Activated CD4-positive, alpha-beta T cell treated with anti-CD3 and anti-CD28 coated beads, Interleukin-10, Interleukin-2, amounts not matched to agents 100 ng/mL and 50 ng/mL, durations not matched to agents 16 hours and 8 hours (primary cell): ENCODE results near the gene CLDN24.

Source experiments
- DNase-seq: peaks from one replicate; pipeline ENCODE4 v3.0.0-alpha.2; 2020

Gene CLDN24

DNA sequence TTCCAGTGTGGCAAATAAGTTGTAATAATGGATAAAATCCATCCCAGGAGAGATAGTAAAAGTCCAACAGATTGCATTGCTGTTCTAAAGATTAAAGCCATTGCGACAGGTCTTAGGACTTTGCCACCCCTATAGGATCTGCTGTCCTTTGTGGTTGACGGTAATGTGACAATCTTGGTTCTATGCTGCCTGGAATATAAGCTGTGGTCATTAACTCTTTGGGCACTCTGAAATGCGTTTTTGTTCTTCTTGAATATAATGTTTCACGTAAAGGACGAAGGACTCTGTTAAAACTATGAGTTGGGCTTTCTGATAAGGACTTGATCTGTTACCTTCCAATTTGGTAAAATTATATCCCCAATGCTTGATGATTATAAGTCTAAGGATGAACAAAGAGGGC is at the start of gene CLDN24:
Gene CLDN24, minus strand, starts transcription at position 101 of the 400 bp plus-strand sequence. Its CDS starts 0 bp downstream, at position 101.
- DNase-seq: no peak

DNA sequence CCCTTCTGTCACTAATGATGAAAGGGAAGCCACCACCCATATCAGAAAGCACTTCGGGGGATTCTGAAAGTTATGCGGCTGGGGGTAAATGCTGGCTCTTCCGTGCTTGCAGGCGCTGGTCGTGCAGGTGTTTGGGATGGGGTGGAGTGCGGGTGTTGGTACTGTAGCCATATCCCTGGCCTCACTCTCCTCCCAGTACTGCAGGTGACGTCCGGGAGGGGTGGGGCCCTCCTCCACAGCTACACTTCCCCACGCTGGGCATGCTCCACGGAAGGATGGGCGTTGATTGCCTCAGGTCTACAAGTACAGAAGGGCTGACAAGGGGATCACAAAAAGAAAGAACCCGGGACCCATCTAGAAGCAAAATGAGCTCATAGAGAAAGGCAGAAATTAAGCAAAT is 48.6 kb upstream of the CLDN24 start:
- no peak for DNase-seq

DNA sequence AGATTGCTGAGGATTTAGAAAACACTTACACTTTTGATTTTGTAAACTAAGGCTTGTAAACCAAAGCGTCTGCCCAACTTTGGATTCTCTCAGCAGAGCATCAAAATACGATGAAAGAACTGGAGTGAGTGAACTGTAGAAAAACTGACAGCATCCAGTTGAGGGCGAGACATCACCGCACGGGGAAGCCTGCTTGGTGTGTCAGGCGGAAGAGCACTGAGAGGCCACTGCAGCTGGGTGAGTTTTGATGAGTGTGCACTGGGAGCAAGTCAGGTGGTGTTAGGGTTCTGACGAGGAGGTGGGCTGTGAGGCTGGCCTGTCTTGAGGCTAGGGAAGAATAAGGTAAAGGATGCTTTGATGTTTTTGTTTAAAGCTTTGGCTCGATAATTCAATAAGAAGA is 46.8 kb upstream of the CLDN24 start:
- DNase-seq: no peak

DNA sequence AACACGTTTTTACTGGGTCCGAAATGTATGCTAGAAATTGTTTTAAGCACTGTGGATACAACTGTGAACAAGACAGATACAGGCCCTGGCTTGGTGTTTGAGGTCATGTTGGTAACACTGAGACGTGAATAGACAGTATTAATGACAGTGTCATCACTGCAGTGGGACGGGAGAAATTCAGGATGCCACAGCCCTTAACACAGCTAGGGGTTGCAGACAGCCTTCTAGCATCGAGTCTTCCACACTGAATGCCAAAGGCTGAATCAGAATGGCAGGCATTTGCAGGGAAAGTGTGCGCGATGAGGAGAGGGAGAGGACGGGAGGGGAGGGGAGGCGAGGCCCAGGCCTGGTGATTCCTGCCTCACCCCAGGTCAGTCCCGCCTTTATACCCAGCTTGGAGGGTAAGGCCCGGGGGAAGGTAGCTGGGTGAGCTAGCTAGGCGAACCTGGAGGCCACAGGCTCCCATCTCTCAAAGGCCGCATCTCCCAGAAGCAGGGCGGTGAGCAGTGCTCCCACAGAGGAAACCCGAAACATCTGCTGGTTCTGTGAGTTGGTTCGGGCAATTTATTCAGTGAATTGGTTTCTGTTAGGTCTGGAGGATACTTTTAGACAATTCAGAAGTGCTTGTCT is 44.1 kb upstream of the CLDN24 start:
- no peak for DNase-seq

DNA sequence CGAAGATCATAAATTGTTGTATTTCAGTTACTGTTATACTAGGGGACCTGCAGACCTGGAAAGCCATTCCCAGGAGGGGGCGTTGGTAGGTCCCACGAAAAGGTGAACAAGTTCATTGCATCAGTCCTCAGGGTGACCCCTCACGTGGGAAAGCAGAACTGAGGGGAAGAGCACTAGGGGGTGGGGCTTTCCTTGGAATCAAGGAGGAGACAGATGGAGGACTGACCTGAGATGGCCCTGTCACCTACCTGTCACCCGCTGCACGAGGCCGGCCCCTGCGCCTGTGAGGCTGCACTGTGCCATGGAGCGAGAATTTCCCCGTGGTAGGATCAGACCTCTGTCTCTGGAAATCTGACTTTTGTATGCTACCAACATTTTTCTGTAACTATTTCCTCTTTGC is 41.8 kb upstream of the CLDN24 start:
- DNase-seq: no peak

DNA sequence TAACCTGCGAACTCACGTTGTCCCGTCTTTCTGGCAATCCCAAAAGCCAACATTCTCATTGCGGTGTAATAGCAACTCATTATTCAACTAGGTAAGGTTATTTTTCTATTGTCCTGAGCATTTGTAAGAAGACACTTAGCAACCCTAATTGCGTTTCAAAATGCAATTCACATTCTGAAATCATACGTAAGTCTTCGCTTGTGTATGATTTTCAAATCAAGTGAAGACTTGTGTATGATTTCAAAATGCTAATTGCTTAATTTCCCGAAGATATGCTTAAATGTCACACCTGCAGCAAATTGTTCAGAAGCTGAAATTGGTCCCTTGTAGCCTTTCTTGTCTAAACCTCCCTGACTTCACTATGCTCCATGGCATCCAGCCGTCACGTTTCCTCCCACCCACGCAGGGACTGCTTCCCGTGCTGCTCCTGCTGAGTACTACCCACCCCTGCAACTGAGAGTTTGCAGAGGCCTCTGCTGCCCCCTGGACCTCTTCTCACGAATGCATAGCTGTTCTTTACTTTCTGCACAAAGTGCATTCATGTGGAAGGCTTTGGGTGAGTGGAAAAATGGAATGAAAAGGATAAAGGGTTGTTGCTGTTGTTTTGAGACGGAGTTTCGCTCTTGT is 40.8 kb upstream of the CLDN24 start:
- DNase-seq: no peak

DNA sequence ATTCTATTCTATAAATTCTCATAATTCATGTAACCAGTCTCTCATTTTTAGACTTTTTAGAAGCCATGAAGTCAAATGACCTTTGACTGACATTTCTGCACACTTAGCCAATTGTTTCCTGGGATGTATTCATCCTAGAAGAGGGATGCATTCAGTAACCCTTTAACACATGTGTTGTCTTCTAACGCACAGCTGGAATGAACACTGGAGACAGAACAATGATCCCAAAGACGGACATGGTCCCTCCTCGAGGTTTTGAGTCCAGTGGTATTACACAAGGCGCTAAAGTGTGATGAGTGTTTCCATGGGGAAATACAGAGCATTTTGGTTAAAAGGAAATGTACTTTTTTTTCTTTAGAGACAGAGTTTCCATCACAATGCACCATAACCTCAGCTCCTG is 39.8 kb upstream of the CLDN24 start:
- no peak for DNase-seq

DNA sequence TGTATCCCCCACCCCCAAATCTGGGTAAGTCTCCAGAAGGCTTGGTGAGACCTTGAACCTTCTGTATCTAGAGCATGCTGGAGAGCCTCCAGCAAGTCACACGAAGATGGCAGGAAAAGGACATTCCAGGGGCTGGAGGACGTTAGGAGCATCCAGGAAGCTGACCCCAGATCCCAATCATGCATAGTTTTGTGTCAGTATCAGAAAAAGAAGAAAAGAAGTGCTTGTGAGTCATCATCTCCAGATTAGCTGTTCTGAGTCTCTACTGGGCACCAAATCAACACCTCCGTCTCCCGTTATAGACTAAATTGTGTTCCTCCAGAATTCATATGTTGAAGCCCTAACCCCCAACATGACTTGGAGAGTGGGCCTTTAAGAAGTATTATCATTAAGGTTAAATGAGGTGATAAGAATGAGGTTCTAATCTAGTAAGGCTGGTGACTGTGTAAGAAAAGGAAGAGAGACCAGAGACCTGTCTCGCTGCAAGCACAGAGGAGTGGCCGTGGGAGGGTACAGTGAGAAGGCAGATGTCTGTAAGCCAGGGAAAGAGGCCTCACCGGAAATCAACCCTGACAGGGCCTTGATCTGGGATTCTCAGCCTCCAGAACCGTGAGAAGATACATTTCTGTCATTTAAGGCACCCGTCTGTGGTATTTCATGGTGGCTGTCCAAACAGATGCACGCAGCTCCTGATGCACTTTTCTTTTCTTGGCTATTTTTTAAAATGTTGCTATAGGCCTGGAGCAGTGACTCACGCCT is 38.1 kb upstream of the CLDN24 start:
- DNase-seq: no peak

DNA sequence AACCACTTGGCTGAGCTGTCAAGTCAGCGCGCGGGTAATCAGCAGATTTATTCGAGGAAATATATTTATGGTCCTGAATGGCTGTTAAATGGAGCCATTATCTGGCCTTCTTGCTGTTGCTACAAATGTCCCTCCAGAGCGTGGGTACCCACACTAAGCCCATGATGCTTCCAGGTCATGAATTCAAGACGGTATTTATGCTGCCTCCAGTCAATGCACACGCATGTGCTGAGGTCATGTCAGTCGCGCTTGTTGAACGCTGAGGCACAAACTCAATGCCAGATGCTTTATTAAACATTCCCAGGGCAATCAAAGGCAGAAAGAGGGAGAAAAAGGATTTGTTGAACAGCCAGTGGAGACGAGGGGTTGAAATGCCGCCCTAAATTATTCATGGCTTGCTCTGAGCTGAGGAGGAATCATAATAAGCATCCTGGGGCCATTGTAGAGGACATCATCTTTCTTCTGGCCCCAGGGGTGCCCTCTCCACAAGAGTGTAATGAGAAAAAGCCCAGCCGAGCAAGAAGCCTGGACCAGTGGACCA is 36.1 kb upstream of the CLDN24 start:
- DNase-seq: no peak

DNA sequence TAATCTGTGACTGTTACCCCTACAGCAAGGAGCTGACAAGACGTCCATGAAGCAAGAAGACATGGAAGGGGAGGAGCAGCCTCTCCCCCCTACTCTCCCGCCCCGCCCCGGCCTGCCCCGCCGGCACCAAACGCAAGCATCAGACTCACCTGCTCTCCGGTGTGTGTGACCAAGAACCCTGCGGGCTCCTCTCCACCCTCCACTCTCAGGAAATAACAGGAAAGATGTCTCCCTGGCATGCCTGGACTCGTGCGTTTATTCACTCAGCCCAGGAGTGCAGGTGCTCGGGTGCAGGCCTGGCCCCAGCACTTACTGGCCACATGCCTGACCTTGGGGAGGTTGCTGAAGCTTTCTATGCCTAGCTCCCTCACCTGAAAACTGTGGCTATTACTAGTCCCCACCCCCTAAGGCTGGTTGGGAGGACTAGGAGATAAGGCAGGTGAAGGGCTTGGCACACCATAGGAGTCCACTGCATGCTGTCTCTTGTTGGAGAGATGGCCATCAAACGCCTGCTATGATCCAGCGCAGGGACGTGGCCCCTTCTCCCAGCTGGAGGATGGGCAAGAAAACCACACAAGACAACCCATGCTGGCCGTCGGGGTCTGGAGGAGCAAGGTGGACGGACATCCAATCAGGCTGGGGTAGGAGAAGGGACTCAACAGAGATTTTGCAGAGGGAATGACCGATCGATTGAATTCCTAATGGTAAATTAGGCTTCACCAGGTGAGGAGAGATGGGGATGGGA is 34.9 kb upstream of the CLDN24 start:
- DNase-seq: no peak

DNA sequence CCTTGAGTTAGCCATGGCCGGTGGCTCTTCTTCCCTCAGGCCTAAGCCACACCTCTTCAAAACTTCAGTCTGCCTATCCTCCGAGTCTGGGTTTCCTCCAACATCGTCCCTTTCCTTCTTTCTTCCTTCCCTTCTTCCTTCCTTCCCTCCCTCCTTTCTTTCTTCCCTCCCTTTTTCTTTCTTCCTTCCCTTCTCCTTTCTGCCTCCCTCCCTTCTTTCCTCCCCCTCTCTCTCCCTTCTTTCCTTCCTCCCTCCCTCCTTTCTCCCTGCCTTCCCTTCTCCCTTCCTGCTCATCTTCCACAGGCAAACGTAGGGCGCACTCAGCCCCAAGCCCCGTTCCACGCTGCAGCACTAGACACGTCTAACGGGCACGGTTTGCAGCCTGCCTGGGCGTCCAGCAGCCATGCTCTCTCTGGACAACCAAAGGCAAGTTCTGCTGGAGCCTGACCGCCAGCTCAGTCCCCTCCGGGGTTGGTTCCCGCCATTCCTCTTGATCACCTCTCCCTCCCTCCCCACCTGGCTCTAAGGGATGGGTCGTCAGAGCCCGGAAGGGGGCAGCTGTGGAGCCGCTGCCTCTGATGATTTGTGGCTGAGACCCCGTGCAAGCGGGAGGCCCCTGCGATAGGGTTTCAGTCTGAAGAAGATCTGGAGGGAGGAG is 34.1 kb upstream of the CLDN24 start:
- no peak for DNase-seq

DNA sequence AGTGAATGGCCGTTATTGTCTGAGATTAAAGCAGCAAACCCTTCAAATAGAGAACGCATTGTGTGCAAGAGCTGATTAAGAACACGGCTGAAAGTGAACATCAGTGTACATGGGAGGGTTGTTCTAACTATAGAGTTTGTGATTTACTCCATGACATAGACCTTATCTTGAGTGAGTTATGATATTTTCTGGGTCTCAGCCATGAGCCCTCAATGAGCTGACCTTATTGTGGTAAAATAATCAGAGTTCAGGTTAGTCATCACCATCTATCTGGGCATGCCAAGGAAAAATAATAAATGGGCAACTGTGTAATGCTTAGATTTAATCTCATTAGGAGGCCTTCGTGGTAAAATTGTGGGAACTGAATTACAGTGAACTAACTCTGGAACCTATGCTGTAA is 33.2 kb upstream of the CLDN24 start:
- no peak for DNase-seq

DNA sequence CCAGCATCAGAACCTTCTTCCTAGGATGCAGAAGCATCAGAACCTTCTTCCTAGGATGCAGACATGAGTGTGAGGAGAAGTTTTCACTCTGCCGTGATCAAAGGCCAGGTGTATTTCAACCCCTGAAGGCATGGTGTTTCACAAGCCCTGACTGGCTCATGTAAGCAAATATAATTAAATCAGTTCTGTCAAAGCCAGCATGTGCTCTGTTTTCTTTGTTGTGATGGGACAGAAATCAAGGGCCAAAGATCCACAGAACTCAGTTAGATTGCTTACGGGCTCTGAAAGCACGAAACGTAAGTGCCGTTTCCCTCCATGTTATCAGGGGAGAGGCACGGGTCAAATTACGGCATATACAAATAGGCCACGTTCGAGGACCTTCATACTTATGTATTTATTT is 32.0 kb upstream of the CLDN24 start:
- DNase-seq: no peak

DNA sequence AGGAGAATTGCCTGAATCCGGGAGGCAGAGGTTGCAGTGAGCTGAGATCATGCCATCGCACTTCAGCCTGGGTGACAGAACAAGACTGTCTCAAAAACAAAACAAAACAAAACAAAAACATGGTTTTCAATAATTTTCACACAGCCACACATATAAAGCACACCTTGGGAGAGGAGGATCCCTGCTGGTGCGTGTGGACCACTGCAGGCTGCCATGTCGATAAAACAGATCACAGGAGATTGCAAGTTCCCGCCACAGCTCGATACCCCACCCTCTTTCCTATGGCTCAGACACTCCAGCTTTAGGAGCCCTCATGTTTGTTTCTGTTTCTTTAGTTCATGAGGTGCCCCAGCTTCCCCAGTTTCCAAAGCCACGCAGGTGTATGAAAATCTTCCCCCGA is 31.3 kb upstream of the CLDN24 start:
- no peak for DNase-seq

DNA sequence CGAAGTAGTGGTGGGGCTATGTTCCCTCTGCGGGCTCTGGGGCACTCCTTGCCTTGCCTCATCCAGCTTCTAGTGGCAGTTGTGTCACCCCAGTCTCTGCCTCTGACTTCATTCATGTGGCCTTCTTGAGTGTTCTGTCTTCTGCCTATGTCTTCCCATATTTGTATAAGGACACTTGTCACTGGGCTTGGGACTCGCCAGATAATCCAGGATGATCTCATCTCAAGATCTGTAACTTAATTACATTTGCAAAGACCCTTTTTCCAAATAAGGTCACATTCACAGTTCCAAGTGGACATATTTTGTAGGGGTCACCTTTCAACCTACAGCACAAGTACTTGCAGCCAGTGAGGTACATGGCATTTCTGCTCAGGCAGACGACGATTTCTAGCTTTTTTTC is 30.3 kb upstream of the CLDN24 start:
- DNase-seq: no peak

DNA sequence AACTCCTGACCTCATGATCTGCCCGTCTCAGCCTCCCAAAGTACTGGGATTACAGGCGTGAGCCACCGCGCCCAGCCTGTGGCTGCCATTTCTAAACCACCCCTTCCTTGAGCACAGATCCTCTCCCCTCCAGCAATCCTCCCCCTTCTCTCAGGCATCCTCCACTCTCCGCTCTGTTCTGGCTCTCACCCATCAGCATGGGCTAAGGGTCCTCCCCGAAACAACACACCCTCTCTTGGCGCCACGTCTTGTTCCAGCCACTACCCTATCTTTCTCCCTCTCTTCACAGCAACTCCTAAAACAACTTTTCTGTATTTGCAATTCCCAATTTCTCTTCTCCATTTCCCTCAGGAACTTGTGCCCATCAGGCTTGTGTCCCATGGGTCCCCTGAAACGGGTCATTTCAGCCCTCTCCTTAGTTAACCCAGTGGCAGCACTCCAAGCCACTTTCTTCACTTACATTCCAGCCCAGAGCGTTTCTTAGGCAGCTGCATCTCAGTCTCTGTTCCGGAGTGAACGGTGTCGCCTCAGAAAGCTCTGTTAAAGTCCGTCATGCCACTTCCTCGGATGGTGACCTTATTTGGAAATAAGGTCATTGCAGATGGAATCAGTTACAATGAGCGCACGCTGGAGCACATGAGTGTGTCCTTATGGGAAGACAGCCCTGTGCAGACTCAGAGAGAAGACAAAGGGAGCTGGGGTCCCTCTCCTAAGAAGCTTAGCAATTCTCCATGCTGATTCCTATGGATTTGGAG is 28.3 kb upstream of the CLDN24 start:
- DNase-seq: no peak

DNA sequence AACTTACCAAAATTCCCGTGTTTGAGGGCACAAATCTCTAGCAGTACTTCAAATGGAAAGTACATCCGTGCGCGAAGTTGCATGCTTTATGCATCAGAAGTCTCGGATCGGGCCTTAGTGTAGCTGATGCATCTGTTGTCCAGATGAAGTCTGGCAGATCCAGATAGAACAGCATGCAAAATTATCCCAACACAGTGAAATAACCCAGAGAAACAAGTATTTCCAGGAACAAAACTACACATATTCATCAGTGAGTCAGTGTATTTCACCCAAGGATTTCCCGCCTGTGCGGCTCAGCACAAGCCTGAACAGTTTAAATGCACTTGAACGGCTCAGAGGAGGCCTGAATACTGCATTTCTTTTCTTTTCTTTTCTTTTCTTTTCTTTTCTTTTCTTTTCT is 27.4 kb upstream of the CLDN24 start:
- DNase-seq: peak; percentile 8

DNA sequence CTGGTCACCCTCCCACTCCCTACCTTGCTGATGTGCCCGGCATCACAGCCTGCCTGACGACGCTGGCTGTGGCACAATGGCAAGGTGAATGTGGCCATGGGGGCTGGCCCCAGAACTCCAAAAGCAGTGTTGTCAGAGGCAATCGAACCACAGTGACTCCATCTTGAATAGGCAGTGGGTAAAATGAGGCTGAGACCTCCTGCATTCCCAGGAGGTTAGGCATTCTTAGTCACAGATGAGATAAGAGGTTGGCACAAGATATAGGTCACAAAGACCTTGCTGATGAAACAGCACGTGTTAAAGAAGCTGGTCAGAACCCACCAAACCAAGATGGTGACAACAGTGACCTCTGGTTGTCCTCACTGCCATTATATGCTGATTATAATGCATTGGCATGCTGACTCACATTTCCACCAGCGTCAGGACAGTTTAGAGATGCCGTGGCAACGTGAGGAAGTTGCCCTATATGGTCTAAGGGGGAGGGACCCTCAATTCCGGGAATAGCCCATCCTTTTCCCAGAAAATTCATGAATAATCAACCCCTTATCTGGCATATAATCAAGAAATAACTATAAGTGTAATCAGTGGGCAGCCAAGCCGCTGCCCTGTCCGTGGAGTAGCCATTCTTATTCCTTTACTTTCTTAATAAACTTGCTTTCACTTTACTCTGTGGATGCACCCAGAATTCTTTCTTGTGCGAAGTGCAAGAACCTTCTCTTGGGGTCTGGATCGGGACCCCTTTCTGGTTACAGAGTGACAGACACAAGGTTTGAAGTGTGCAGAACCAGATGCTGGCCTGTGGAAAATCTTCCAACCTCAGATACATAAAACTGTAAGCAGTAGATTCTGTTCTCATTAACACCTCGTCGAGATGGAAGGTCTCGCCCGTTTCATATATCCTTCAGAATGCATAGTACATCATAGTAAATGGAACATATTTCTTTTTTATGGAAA is 26.8 kb upstream of the CLDN24 start:
- DNase-seq: peak; percentile 86

DNA sequence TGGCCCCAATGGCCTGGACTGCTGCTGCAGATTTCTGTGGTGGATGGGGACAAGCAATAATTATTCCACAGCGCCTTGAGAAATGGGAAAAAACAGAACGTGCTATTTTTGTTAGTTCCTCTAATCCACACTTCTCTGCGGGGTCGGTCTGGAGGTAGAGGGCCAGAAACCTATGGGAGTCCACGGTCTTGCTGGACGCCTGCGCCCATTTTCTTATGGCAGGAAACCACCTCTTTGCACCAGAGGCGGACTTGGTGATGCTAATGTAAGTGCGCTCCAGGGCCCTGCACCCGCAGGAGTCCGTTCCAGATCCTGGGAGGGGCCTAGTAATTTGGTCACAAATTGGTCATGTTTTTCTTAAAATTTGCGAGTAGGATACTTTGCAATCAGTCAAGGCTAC is 25.9 kb upstream of the CLDN24 start:
- DNase-seq: no peak

DNA sequence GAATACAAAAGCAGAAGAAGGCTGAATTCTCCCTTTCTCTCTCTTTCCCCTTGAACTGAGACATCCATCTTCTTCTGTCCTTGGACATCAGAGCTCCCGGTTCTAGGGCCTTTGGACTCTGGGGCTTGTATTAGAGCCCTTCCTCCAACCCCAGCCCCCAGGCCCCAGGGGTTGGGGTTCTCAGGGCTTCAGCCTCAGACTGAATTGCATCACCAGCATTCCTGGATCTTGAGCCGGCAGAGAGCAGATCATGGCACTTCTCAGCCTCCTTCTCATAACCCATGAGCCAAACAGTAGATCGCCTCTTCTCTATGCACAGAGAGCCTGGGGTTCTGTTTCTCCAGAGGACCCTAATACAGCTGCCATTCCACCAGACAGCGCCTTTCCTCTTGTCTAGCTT is 25.3 kb upstream of the CLDN24 start:
- no peak for DNase-seq

DNA sequence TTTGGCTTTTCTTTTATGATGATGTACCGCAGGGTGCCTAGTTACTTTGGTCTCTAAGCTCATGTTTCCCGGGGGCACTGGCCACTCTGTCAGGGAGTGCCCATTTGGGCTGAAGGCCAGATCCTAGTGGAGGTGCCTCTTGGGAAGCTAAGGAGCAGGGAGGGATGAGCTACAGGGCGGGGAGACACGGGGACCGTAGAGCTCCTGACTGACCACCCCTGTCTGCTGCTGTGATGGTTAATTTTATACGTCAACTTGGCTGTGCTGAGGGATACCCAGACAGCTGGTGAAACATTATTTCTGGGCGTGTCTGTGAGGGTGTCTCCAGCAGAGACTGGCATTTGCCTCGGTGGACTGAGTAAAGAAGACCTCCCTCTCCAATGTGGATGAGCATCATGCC is 24.9 kb upstream of the CLDN24 start:
- no peak for DNase-seq
